PC-9 (cell line): ENCODE data around the gene DNAJB2.

Source experiments
- EZH2 ChIP-seq: fragments of 200-600 bp; sonication (generic); IDR thresholded peaks from 2 replicates; pipeline ENCODE4 v1.8.0; 2017; ENCODE audit warnings: antibody characterized with exemption, low read depth
- TF ChIP-seq, protein P1 (sequence below): fragments of 200-600 bp; sonication (generic); conservative IDR thresholded peaks from 2 replicates; pipeline ENCODE4 v1.6.1; 2017; ENCODE audit warnings: mixed run types, antibody characterized with exemption, mild to moderate bottlenecking, moderate library complexity

DNA sequence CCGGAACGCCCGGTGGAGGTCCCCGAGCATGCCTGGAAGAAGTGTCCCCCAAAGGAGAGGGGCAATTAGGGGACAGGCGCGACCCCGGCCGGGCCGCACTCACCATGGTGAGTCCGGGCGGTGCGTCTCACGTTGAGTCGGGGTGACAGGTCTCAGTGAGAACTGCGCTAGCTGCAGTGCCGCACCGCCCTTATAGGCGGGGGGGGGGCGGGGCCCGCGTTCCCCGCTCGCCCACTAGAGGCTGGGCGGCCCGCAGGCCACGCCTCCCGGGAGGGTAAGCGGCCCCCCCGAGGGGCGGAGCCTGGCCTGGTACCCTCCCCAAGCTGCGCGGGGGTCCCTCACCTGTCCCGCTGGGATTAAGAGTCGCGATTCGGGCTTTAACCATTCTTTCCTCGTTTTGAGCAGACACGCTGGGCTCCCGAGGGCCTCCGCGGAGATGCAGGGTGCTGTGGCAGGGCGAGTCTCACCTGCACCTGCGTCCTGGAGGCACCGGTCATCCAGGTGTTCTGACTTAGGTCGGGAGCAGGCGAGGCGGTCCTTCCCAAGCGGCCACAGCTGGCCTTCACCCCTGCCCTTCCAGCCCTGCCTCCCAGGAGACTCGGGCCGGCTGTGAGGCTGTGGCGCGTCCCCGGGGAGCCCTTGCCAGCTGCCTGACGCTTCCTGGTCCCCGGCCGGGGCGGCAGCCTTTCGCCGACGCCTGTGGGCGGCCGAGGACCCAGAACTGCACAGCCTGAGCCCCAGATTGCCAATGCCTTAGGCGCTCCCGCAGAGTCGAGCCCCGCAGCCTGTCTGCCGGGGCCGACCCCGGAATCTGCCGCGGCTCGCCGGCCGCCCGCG lies 25.2 kb upstream of the DNAJB2 start, which contains the start of gene TUBA4A:
- TF ChIP-seq, protein P1, sequence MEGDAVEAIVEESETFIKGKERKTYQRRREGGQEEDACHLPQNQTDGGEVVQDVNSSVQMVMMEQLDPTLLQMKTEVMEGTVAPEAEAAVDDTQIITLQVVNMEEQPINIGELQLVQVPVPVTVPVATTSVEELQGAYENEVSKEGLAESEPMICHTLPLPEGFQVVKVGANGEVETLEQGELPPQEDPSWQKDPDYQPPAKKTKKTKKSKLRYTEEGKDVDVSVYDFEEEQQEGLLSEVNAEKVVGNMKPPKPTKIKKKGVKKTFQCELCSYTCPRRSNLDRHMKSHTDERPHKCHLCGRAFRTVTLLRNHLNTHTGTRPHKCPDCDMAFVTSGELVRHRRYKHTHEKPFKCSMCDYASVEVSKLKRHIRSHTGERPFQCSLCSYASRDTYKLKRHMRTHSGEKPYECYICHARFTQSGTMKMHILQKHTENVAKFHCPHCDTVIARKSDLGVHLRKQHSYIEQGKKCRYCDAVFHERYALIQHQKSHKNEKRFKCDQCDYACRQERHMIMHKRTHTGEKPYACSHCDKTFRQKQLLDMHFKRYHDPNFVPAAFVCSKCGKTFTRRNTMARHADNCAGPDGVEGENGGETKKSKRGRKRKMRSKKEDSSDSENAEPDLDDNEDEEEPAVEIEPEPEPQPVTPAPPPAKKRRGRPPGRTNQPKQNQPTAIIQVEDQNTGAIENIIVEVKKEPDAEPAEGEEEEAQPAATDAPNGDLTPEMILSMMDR: no peak
- TF ChIP-seq EZH2: no peak
